Upper lobe of right lung (tissue), 1 donor: ENCODE measurements around the gene ARVCF. TPM values are rescaled to one million over a fixed set of nuclear protein-coding genes. Genes with fewer than 3 reads are reported as not detected.

Experiments used
- ATAC-seq: fragments of 200-7000 bp; cut with Tn5 transposase; one replicate; pipeline ENCODE4 v1.9.1; 2020; ENCODE audit warnings: mild to moderate bottlenecking, moderate library complexity
- DNase-seq: peaks from one replicate; pipeline ENCODE4 v3.0.0-alpha.2; 2020
- H3K27ac ChIP-seq: fragments of 200-600 bp; one replicate; pipeline ENCODE4 v1.8.0; 2022
- H3K27me3 ChIP-seq: fragments of 200-600 bp; one replicate; pipeline ENCODE4 v1.8.0; 2022; ENCODE audit warnings: mild to moderate bottlenecking
- H3K36me3 ChIP-seq: fragments of 200-600 bp; one replicate; pipeline ENCODE4 v1.8.0; 2022
- H3K4me1 ChIP-seq: fragments of 200-600 bp; one replicate; pipeline ENCODE4 v1.8.0; 2022
- H3K4me3 ChIP-seq: fragments of 200-600 bp; one replicate; pipeline ENCODE4 v1.8.0; 2022; ENCODE audit warnings: mild to moderate bottlenecking
- H3K9me3 ChIP-seq: fragments of 200-600 bp; one replicate; pipeline ENCODE4 v1.8.0; 2022
- CTCF ChIP-seq: fragments of 200-600 bp; IDR thresholded peaks from one replicate; pipeline ENCODE4 v1.8.0; 2022; ENCODE audit warnings: antibody characterized with exemption
- intact Hi-C: fragments of 100-400 bp; cut with DNase I; formaldehyde crosslinking; loops from one replicate; pipeline ENCODE4 v1.11.0; 2022
- total RNA-seq: library from RNA; stranded (reverse); fragmentation: NEBNext Ultra II Directional; extraction: Animal tissue kit (Norgen Biotek cat#: 25700); gene quantifications from one replicate; pipeline ENCODE4 v1.2.1, GENCODE V29; 2021
- donor health status: DM: no; HTN: yes; CAD: no; lungs with severe emphysema.

Gene ARVCF
- total RNA-seq, 1 donor from 2014 or later, result 25.4 TPM

- TF ChIP-seq CTCF, result no peak
- no peaks in the 10 kb centered on the region for H3K27me3 ChIP-seq
- DNase-seq, result no peak
- ATAC-seq, result no peak
- H3K9me3 ChIP-seq, result no peaks in the 10 kb centered on the region
- intact Hi-C loops, result no loop called here
- H3K36me3 ChIP-seq, result peaks cover 68% of the 10 kb centered on the region
- no peaks in the 10 kb centered on the region for H3K4me1 ChIP-seq
- H3K27ac ChIP-seq, result no peak overlapping the region
- H3K4me3 ChIP-seq, result no peak overlapping the region
These were observed 38.5 kb upstream of the ARVCF start for GRCh38 chr22:20055144-20055543.

GRCh38 chr22:20054485-20054884, 37.9 kb upstream of the ARVCF start:
- H3K27ac ChIP-seq, result no peak overlapping the region
- H3K9me3 ChIP-seq, result no peaks in the 10 kb centered on the region
- no peak for DNase-seq
- intact Hi-C loops, result no loop called here
- H3K4me1 ChIP-seq, result no peaks in the 10 kb centered on the region
- no peak for ATAC-seq
- H3K36me3 ChIP-seq, result peaks cover 75% of the 10 kb centered on the region
- TF ChIP-seq CTCF, result no peak
- no peaks in the 10 kb centered on the region for H3K27me3 ChIP-seq
- no peak overlapping the region for H3K4me3 ChIP-seq

- Histone ChIP-seq H3K36me3 (peaks cover 78% of the 10 kb centered on the region), H3K27ac (no peak overlapping the region), H3K9me3 (no peaks in the 10 kb centered on the region), H3K4me3 (no peak overlapping the region), H3K4me1 (no peaks in the 10 kb centered on the region), H3K27me3 (no peaks in the 10 kb centered on the region)
- TF ChIP-seq CTCF, result no peak
- DNase-seq (no peak), ATAC-seq (no peak)
- intact Hi-C loops, result no loop called here
These were observed 37.4 kb upstream of the ARVCF start for GRCh38 chr22:20054034-20054427.

- intact Hi-C loops, result no loop called here
- no peaks in the 10 kb centered on the region for H3K27me3 ChIP-seq
- no peaks in the 10 kb centered on the region for H3K9me3 ChIP-seq
- peaks cover 76% of the 10 kb centered on the region for H3K36me3 ChIP-seq
- TF ChIP-seq CTCF, result no peak
- H3K4me3 ChIP-seq, result no peak overlapping the region
- no peak overlapping the region for H3K27ac ChIP-seq
- no peak for DNase-seq
- no peaks in the 10 kb centered on the region for H3K4me1 ChIP-seq
- ATAC-seq, result no peak
These were observed 36.9 kb upstream of the ARVCF start for GRCh38 chr22:20053407-20054033.

GRCh38 chr22:20052309-20053259, 36.0 kb upstream of the ARVCF start:
- no peak for DNase-seq

More at GRCh38 chr22:20052309-20053259, 36.0 kb upstream of the ARVCF start:
- Histone ChIP-seq H3K27ac (no peak overlapping the region), H3K9me3 (no peaks in the 10 kb centered on the region), H3K4me1 (no peaks in the 10 kb centered on the region), H3K36me3 (peaks cover 73% of the 10 kb centered on the region), H3K4me3 (no peak overlapping the region), H3K27me3 (no peaks in the 10 kb centered on the region)
- intact Hi-C loops, result no loop called here
- peak; percentile 83 for ATAC-seq
- no peak for TF ChIP-seq CTCF
